IMR-90 (cell line): ENCODE results near the gene EFHD2. TPM values are rescaled to one million over a fixed set of nuclear protein-coding genes. Genes with fewer than 3 reads are reported as not detected.

Experiments
- ATAC-seq: fragments of 200-7000 bp; cut with Tn5 transposase; 2 replicates; pipeline ENCODE4 v1.9.1; 2020; ENCODE audit warnings: low read depth, mild to moderate bottlenecking, moderate library complexity
- BruUV-seq: library from RNA; stranded (reverse); fragments of 400-500 nt; replicated peaks from 2 replicates; lab custom pipeline; 2021; lab: Mats Ljungman, UMichigan
- CTCF ChIA-PET: fragments of 300-600 bp; formaldehyde crosslinking; extraction: SDS; loops from one replicate; lab custom pipeline; 2021; ENCODE audit warnings: antibody characterized with exemption; lab: Yijun Ruan, JAX
- POLR2A ChIA-PET: fragments of 300-600 bp; sonication (Branson Sonifier 250); formaldehyde crosslinking; loops from one replicate; lab custom pipeline; 2022; ENCODE audit warnings: antibody characterized with exemption; ENCODE audit not compliant: unreplicated experiment; lab: Charles Lee
- DNase-seq: peaks from one replicate; pipeline ENCODE4 v3.0.0; 2013
- H2AFZ ChIP-seq: replicated peaks from 2 replicates; pipeline ENCODE3; 2013; ENCODE audit warnings: low read length, mild to moderate bottlenecking; ENCODE audit not compliant: poor library complexity
- H2AK5ac ChIP-seq: 2 replicates; pipeline ENCODE4 v1.6.1; 2013; ENCODE audit warnings: low read depth, low read length, inconsistent platforms
- H2AK9ac ChIP-seq: replicated peaks from 2 replicates; pipeline ENCODE3; 2013; ENCODE audit warnings: mild to moderate bottlenecking, low read depth, low read length, moderate library complexity; ENCODE audit not compliant: poor library complexity
- H2BK120ac ChIP-seq: 2 replicates; pipeline ENCODE4 v1.6.1; 2013; ENCODE audit warnings: low read depth, low read length, inconsistent platforms
- H2BK15ac ChIP-seq: 3 replicates; pipeline ENCODE4 v1.6.1; 2013; ENCODE audit warnings: low read depth, low read length, inconsistent platforms
- H2BK20ac ChIP-seq: 2 replicates; pipeline ENCODE4 v1.6.1; 2013; ENCODE audit warnings: low read depth, mild to moderate bottlenecking, inconsistent platforms, low read length, moderate library complexity
- H2BK5ac ChIP-seq: 2 replicates; pipeline ENCODE4 v1.6.1; 2013; ENCODE audit warnings: mild to moderate bottlenecking, low read depth, low read length, inconsistent platforms; ENCODE audit not compliant: poor library complexity, severe bottlenecking
- H3K14ac ChIP-seq: replicated peaks from 2 replicates; pipeline ENCODE4 v1.6.1; 2013; ENCODE audit warnings: low read depth, low read length, inconsistent platforms
- H3K18ac ChIP-seq: 2 replicates; pipeline ENCODE4 v1.6.1; 2013; ENCODE audit warnings: low read depth, low read length, control low read depth
- H3K23ac ChIP-seq: 2 replicates; pipeline ENCODE4 v1.6.1; 2013; ENCODE audit warnings: low read depth, low read length, inconsistent platforms
- H3K27ac ChIP-seq: 2 replicates; pipeline ENCODE4 v1.5.1; 2013; ENCODE audit warnings: mild to moderate bottlenecking, control low read depth, low read length; ENCODE audit not compliant: insufficient read depth
- H3K27me3 ChIP-seq: 2 replicates; pipeline ENCODE4 v1.6.1; 2013; ENCODE audit warnings: low read length; ENCODE audit not compliant: control insufficient read depth, insufficient read depth
- H3K36me3 ChIP-seq: 2 replicates; pipeline ENCODE4 v1.6.1; 2013; ENCODE audit warnings: low read length, mixed read lengths; ENCODE audit not compliant: control insufficient read depth, insufficient read depth
- H3K4ac ChIP-seq: 2 replicates; pipeline ENCODE4 v1.6.1; 2013; ENCODE audit warnings: low read depth, low read length, inconsistent platforms
- H3K4me1 ChIP-seq: 2 replicates; pipeline ENCODE4 v1.6.1; 2013; ENCODE audit warnings: low read length, mixed read lengths; ENCODE audit not compliant: control insufficient read depth, insufficient read depth
- H3K4me2 ChIP-seq: 2 replicates; pipeline ENCODE4 v1.6.1; 2013; ENCODE audit warnings: low read depth, mild to moderate bottlenecking, control low read depth, low read length, moderate library complexity
- H3K4me3 ChIP-seq: 2 replicates; pipeline ENCODE4 v1.5.1; 2013; ENCODE audit warnings: low read depth, mild to moderate bottlenecking, control low read depth, low read length, moderate library complexity; ENCODE audit not compliant: insufficient read depth
- H3K56ac ChIP-seq: 2 replicates; pipeline ENCODE4 v1.6.1; 2013; ENCODE audit warnings: low read length, inconsistent platforms; ENCODE audit not compliant: insufficient read depth; ENCODE audit errors: extremely low read depth
- H3K79me1 ChIP-seq, 2 experiments: 2 replicates each; pipeline ENCODE4 v1.6.1; 2013; ENCODE audit warnings: low read length in 2 of 2, inconsistent platforms in 1 of 2, low read depth in 1 of 2
- H3K9ac ChIP-seq: 2 replicates; pipeline ENCODE4 v1.6.1; 2013; ENCODE audit warnings: low read depth, low read length, control low read depth
- H3K9me1 ChIP-seq: 2 replicates; pipeline ENCODE4 v1.6.1; 2013; ENCODE audit warnings: low read length, inconsistent platforms; ENCODE audit not compliant: insufficient read depth
- H3K9me3 ChIP-seq: 2 replicates; pipeline ENCODE4 v1.6.1; 2013; ENCODE audit warnings: low read length; ENCODE audit not compliant: control insufficient read depth, insufficient read depth
- H4K20me1 ChIP-seq: 2 replicates; pipeline ENCODE4 v1.6.1; 2013; ENCODE audit warnings: low read length, inconsistent platforms; ENCODE audit not compliant: insufficient read depth
- H4K5ac ChIP-seq: 2 replicates; pipeline ENCODE4 v1.6.1; 2013; ENCODE audit warnings: mild to moderate bottlenecking, low read depth, low read length, control low read depth
- H4K8ac ChIP-seq, 2 experiments: 2 replicates each; pipeline ENCODE4 v1.6.1; 2013; ENCODE audit warnings: low read depth in 2 of 2, low read length in 2 of 2, control low read depth in 1 of 2, inconsistent platforms in 1 of 2
- H4K91ac ChIP-seq: 2 replicates; pipeline ENCODE4 v1.6.1; 2013; ENCODE audit warnings: low read depth, low read length, inconsistent platforms; ENCODE audit not compliant: insufficient read depth
- BHLHE40 ChIP-seq: fragments of 150-350 bp; IDR thresholded peaks from 2 replicates; pipeline ENCODE4 v1.6.1; 2016; ENCODE audit warnings: mild to moderate bottlenecking, low read depth, low read length
- CEBPB ChIP-seq: IDR thresholded peaks from 2 replicates; pipeline ENCODE4 v1.6.1; 2012; ENCODE audit warnings: low read depth, low read length, improper control_type of control experiment
- CHD1 ChIP-seq: IDR thresholded peaks from 2 replicates; pipeline ENCODE4 v1.6.1; 2012; ENCODE audit warnings: low read depth, low read length, improper control_type of control experiment
- CTCF ChIP-seq: conservative IDR thresholded peaks from 2 replicates; pipeline ENCODE4 v1.5.1; 2012; ENCODE audit warnings: mild to moderate bottlenecking, low read depth, low read length, improper control_type of control experiment
- FOS ChIP-seq: fragments of 150-350 bp; IDR thresholded peaks from 2 replicates; pipeline ENCODE4 v1.6.1; 2016; ENCODE audit warnings: low read depth, low read length
- MAFK ChIP-seq: IDR thresholded peaks from 2 replicates; pipeline ENCODE4 v1.6.1; 2012; ENCODE audit warnings: low read depth, low read length, improper control_type of control experiment
- MAZ ChIP-seq: IDR thresholded peaks from 2 replicates; pipeline ENCODE4 v1.6.1; 2012; ENCODE audit warnings: low read depth, mild to moderate bottlenecking, low read length, improper control_type of control experiment, moderate library complexity, borderline replicate concordance
- MXI1 ChIP-seq: IDR thresholded peaks from 2 replicates; pipeline ENCODE4 v1.6.1; 2012; ENCODE audit warnings: low read depth, mild to moderate bottlenecking, low read length, moderate library complexity, borderline replicate concordance
- NFE2L2 ChIP-seq: fragments of 150-350 bp; IDR thresholded peaks from 2 replicates; pipeline ENCODE4 v1.6.1; 2016; ENCODE audit warnings: low read depth, mild to moderate bottlenecking, low read length
- POLR2A ChIP-seq: IDR thresholded peaks from 2 replicates; pipeline ENCODE4 v1.6.1; 2012; ENCODE audit warnings: mild to moderate bottlenecking, low read depth, low read length
- RCOR1 ChIP-seq: IDR thresholded peaks from 2 replicates; pipeline ENCODE4 v1.6.1; 2012; ENCODE audit warnings: mild to moderate bottlenecking, low read length, improper control_type of control experiment; ENCODE audit not compliant: insufficient replicate concordance
- RFX5 ChIP-seq: IDR thresholded peaks from 2 replicates; pipeline ENCODE4 v1.8.0; 2012; ENCODE audit warnings: low read depth, mild to moderate bottlenecking, low read length, moderate library complexity
- SMC3 ChIP-seq: fragments of 150-350 bp; IDR thresholded peaks from 2 replicates; pipeline ENCODE4 v1.6.1; 2016; ENCODE audit warnings: low read depth, mild to moderate bottlenecking, antibody characterized with exemption, low read length, moderate library complexity
- WGBS, 2 experiments: methylation state at CpG; one replicate each; pipeline versions ENCODE4 v1.1.5 to v1.1.7; 2013; ENCODE audit warnings: missing lambda C conversion rate in 2 of 2; ENCODE audit not compliant: insufficient read length in 1 of 2; ENCODE audit errors: extremely low coverage in 2 of 2; 5-methylcytosine and 5-hydroxymethylcytosine counted together
- dilution Hi-C: fragments of 300-500 bp; cut with HindIII; formaldehyde crosslinking; loops from one replicate; pipeline ENCODE4 v1.14.3; 2018; ENCODE audit warnings: low sequenced_read_pairs; ENCODE audit not compliant: unreplicated experiment
- in situ Hi-C: fragments of 300-500 bp; cut with MboI; formaldehyde crosslinking; loops from 3 replicates; pipeline ENCODE4 v1.14.3; 2019; ENCODE audit warnings: low sequenced_read_pairs, inconsistent platforms, mixed read lengths
- intact Hi-C: fragments of 100-400 bp; cut with micrococcal nuclease; formaldehyde crosslinking; loops from 2 replicates; pipeline ENCODE4 v1.10.0; 2022
- polyA plus RNA-seq, 3 experiments: library from polyadenylated mRNA; depleted of rRNA; stranded (reverse); fragments of >200 nt; gene quantifications; 2 replicates each; pipeline ENCODE4 v1.2.3, GENCODE V29; 2012; ENCODE audit warnings: low replicate concordance in 1 of 3
- total RNA-seq: library from RNA; depleted of rRNA; stranded (reverse); fragments of >200 nt; gene quantifications from 2 replicates; pipeline ENCODE4 v1.2.3, GENCODE V29; 2012
- TF ChIP-seq, protein P1 (sequence below): fragments of 150-350 bp; IDR thresholded peaks from 2 replicates; pipeline ENCODE4 v1.6.1; 2017; ENCODE audit warnings: mild to moderate bottlenecking, antibody characterized with exemption, low read length, low read depth
- TF ChIP-seq, protein P2 (sequence below): fragments of 150-350 bp; IDR thresholded peaks from 2 replicates; pipeline ENCODE4 v1.6.1; 2016; ENCODE audit warnings: low read depth, mild to moderate bottlenecking, low read length, moderate library complexity, borderline replicate concordance

Gene EFHD2
- total and polyA plus RNA-seq, 2 of the 4 experiments (the other 2 are of a cell fraction) = 22.6 to 58.9 TPM

- Histone ChIP-seq H3K9me3 (peaks cover 4% of the 10 kb centered on the region), H3K9ac (no peak overlapping the region), H3K4me1 (0 out of 2 replicates have a peak, but pooled peaks cover 3% of the 10 kb centered on the region), H4K20me1 (no peaks in the 10 kb centered on the region), H4K8ac (no peak overlapping the region), H3K36me3 (no peaks in the 10 kb centered on the region), H3K79me1 (no peaks in the 10 kb centered on the region), H4K91ac (no peak overlapping the region), H2BK5ac (no peak overlapping the region), H3K27me3 (peaks cover 20% of the 10 kb centered on the region; the same call in 1 of the 2 replicates), H3K18ac (no peak overlapping the region), H3K4me2 (no peak overlapping the region), H4K5ac (no peak overlapping the region), H2AK9ac (no peak overlapping the region), H3K4me3 (no peak overlapping the region), H2BK15ac (no peak overlapping the region), H3K27ac (no peak overlapping the region), H3K56ac (no peak overlapping the region), H3K14ac (no peak overlapping the region), H2AK5ac (no peak overlapping the region), H2AFZ (no peak overlapping the region), H2BK20ac (no peak overlapping the region), H3K4ac (no peak overlapping the region), H2BK120ac (no peak overlapping the region), H3K9me1 (no peaks in the 10 kb centered on the region), H3K23ac (no peak overlapping the region)
- TF ChIP-seq, protein P1, sequence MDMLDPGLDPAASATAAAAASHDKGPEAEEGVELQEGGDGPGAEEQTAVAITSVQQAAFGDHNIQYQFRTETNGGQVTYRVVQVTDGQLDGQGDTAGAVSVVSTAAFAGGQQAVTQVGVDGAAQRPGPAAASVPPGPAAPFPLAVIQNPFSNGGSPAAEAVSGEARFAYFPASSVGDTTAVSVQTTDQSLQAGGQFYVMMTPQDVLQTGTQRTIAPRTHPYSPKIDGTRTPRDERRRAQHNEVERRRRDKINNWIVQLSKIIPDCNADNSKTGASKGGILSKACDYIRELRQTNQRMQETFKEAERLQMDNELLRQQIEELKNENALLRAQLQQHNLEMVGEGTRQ = no peak
- TF ChIP-seq RFX5 = no peak
- TF ChIP-seq CHD1 = no peak
- no peak for TF ChIP-seq MXI1
- TF ChIP-seq, protein P2, sequence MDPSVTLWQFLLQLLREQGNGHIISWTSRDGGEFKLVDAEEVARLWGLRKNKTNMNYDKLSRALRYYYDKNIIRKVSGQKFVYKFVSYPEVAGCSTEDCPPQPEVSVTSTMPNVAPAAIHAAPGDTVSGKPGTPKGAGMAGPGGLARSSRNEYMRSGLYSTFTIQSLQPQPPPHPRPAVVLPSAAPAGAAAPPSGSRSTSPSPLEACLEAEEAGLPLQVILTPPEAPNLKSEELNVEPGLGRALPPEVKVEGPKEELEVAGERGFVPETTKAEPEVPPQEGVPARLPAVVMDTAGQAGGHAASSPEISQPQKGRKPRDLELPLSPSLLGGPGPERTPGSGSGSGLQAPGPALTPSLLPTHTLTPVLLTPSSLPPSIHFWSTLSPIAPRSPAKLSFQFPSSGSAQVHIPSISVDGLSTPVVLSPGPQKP = no peak
- TF ChIP-seq BHLHE40 = no peak
- no peak for TF ChIP-seq FOS
- no peak for TF ChIP-seq MAZ
- TF ChIP-seq RCOR1 = no peak
- no peak for TF ChIP-seq NFE2L2
- no peak for TF ChIP-seq POLR2A
- TF ChIP-seq MAFK = no peak
- no peak for TF ChIP-seq CTCF
- TF ChIP-seq CEBPB = no peak
- TF ChIP-seq SMC3 = no peak
- dilution Hi-C loops = no loop called here
- DNase-seq = no peak
- intact Hi-C loops = no loop called here
- no CpG with 5 or more reads among the region's 3 CpGs for WGBS, 2 experiments
- ATAC-seq = no peak
- in situ Hi-C loops = no loop called here
- ChIA-PET CTCF (no interaction called here), POLR2A (no interaction called here)
- no TSS peak for BruUV-seq
Measured at GRCh38 chr1:15448877-15449462, 39.3 kb downstream of the EFHD2 start.
